A549 (cell line): ENCODE data around the gene MROH9. TPM values are rescaled to one million over a fixed set of nuclear protein-coding genes. Genes with fewer than 3 reads are reported as not detected.

Experiments used
- ATAC-seq, 2 experiments: fragments of 200-7000 bp in 1 of 2; fragments of >200 bp in 1 of 2; cut with Nextera tagmentation in 1 of 2; cut with Tn5 transposase in 1 of 2; 3 replicates each; pipeline versions ENCODE4 v1.8.0 to v1.9.1; 2018 to 2020; ENCODE audit warnings: mild to moderate bottlenecking in 1 of 2, moderate library complexity in 1 of 2
- CTCF ChIA-PET: fragments of 300-600 bp; sonication (Branson Sonifier 250); formaldehyde crosslinking; extraction: SDS; loops from one replicate; lab custom pipeline; 2021; ENCODE audit warnings: antibody characterized with exemption, inconsistent platforms; lab: Yijun Ruan, JAX
- POLR2A ChIA-PET: fragments of 350-600 bp; formaldehyde crosslinking; extraction: SDS; loops from one replicate; lab custom pipeline; 2021; ENCODE audit warnings: antibody characterized with exemption, inconsistent platforms; lab: Yijun Ruan, JAX
- DNase-seq, 2 experiments: peaks; one replicate each; pipeline versions ENCODE4 v3.0.0 to v3.0.0-alpha.2; 2011 to 2016; ENCODE audit warnings: low read depth in 1 of 2, low spot score in 1 of 2
- FAIRE-seq: peaks from 2 replicates; lab custom pipeline; 2011; peaks lifted over from hg19 to GRCh38; lab: Jason Lieb, UNC
- H3K27ac ChIP-seq, 2 experiments: fragments of >200 bp; sonication (Bioruptor Twin); formaldehyde crosslinking; 3 replicates each; pipeline ENCODE4 v1.5.1; 2016 to 2017
- H3K4me1 ChIP-seq: fragments of >200 bp; sonication (Bioruptor Twin); formaldehyde crosslinking; 3 replicates; pipeline ENCODE4 v1.6.1; 2016
- H3K4me2 ChIP-seq: fragments of >200 bp; sonication (Bioruptor Twin); formaldehyde crosslinking; 3 replicates; pipeline ENCODE4 v1.6.1; 2016
- H3K4me3 ChIP-seq: fragments of >200 bp; sonication (Bioruptor Twin); formaldehyde crosslinking; 3 replicates; pipeline ENCODE4 v1.5.1; 2016
- H3K9me3 ChIP-seq: fragments of >200 bp; sonication (Bioruptor Twin); formaldehyde crosslinking; 3 replicates; pipeline ENCODE4 v1.6.1; 2016
- BCL3 ChIP-seq: fragments of >200 bp; sonication (Bioruptor Twin); formaldehyde crosslinking; IDR thresholded peaks from 3 replicates; pipeline ENCODE4 v1.6.1; 2016
- BHLHE40 ChIP-seq: IDR thresholded peaks from 2 replicates; pipeline ENCODE4 v1.6.1; 2012; ENCODE audit warnings: low read depth, low read length, inconsistent platforms
- CHD2 ChIP-seq: fragments of 150-350 bp; IDR thresholded peaks from 2 replicates; pipeline ENCODE4 v1.6.1; 2014; ENCODE audit warnings: low read length; ENCODE audit not compliant: partially characterized antibody
- CHD4 ChIP-seq: fragments of 200-600 bp; sonication (generic); IDR thresholded peaks from 2 replicates; pipeline ENCODE4 v1.6.1; 2016; ENCODE audit warnings: antibody characterized with exemption, mild to moderate bottlenecking, borderline replicate concordance
- EHF ChIP-seq: fragments of 250-450 bp; sonication (Bioruptor Pico); IDR thresholded peaks from 2 replicates; pipeline ENCODE4 v1.5.0; 2020; ENCODE audit warnings: mild to moderate bottlenecking
- ELK1 ChIP-seq: fragments of 150-350 bp; IDR thresholded peaks from 2 replicates; pipeline ENCODE4 v1.6.1; 2014; ENCODE audit warnings: low read depth, mild to moderate bottlenecking, low read length
- ESRRA ChIP-seq: fragments of 150-350 bp; IDR thresholded peaks from 2 replicates; pipeline ENCODE4 v1.6.1; 2014; ENCODE audit warnings: mild to moderate bottlenecking, low read length, borderline replicate concordance
- HMGXB4 ChIP-seq: fragments of 250-450 bp; sonication (Bioruptor Pico); IDR thresholded peaks from 2 replicates; pipeline ENCODE4 v1.5.0; 2021; ENCODE audit warnings: mild to moderate bottlenecking, moderate library complexity, borderline replicate concordance
- HOXA7 ChIP-seq: fragments of 250-450 bp; sonication (Bioruptor Pico); IDR thresholded peaks from 2 replicates; pipeline ENCODE4 v1.5.0; 2020; ENCODE audit warnings: mild to moderate bottlenecking, moderate library complexity
- JUN ChIP-seq, 2 experiments: fragments of >200 bp; sonication (Bioruptor Twin); formaldehyde crosslinking; IDR thresholded peaks; 2 replicates in 1 of 2; 3 replicates in 1 of 2; pipeline ENCODE4 v1.6.1; 2016 to 2017
- KDM1A ChIP-seq: fragments of 200-600 bp; sonication (generic); IDR thresholded peaks from 2 replicates; pipeline ENCODE4 v1.6.1; 2016; ENCODE audit warnings: low read depth, mild to moderate bottlenecking
- MAZ ChIP-seq: fragments of 150-350 bp; IDR thresholded peaks from 2 replicates; pipeline ENCODE4 v1.6.1; 2014; ENCODE audit warnings: antibody characterized with exemption, low read depth, low read length, borderline replicate concordance
- MYC ChIP-seq: IDR thresholded peaks from 2 replicates; pipeline ENCODE4 v1.6.1; 2012; ENCODE audit warnings: mild to moderate bottlenecking, inconsistent platforms, low read length, improper control_type of control experiment, borderline replicate concordance
- NPAS2 ChIP-seq: fragments of 250-450 bp; sonication (Bioruptor Pico); IDR thresholded peaks from 2 replicates; pipeline ENCODE4 v1.8.0; 2022; ENCODE audit warnings: mild to moderate bottlenecking, moderate library complexity, borderline replicate concordance
- NR3C1 ChIP-seq: fragments of >200 bp; sonication (Bioruptor Twin); formaldehyde crosslinking; IDR thresholded peaks from 3 replicates; pipeline ENCODE4 v1.6.1; 2017
- PBX3 ChIP-seq: IDR thresholded peaks from 2 replicates; pipeline ENCODE4 v1.6.1; 2012
- RAD21 ChIP-seq, 2 experiments: fragments of >200 bp in 1 of 2; sonication (Bioruptor Twin) in 1 of 2; formaldehyde crosslinking in 1 of 2; IDR thresholded peaks in 1 of 2; conservative IDR thresholded peaks in 1 of 2; 2 replicates in 1 of 2; 3 replicates in 1 of 2; pipeline ENCODE4 v1.6.1; 2012 to 2018; ENCODE audit warnings: inconsistent platforms in 1 of 2
- RARB ChIP-seq: fragments of 250-450 bp; sonication (Bioruptor Pico); IDR thresholded peaks from 2 replicates; pipeline ENCODE4 v1.8.0; 2021; ENCODE audit warnings: mild to moderate bottlenecking, moderate library complexity
- RFX5 ChIP-seq: fragments of 450-650 bp; IDR thresholded peaks from 2 replicates; pipeline ENCODE4 v1.7.1; 2014; ENCODE audit warnings: antibody characterized with exemption, mild to moderate bottlenecking, moderate library complexity
- SREBF2 ChIP-seq: fragments of 450-650 bp; IDR thresholded peaks from 2 replicates; pipeline ENCODE4 v1.6.1; 2014; ENCODE audit warnings: mild to moderate bottlenecking, moderate library complexity
- USF2 ChIP-seq: fragments of 450-650 bp; IDR thresholded peaks from 2 replicates; pipeline ENCODE4 v1.6.1; 2014; ENCODE audit warnings: antibody characterized with exemption
- WGBS: methylation state at CpG from one replicate; pipeline ENCODE4 v1.1.6; 2017; ENCODE audit errors: missing lambda C conversion rate; 5-methylcytosine and 5-hydroxymethylcytosine counted together
- polyA plus RNA-seq, 4 experiments: library from polyadenylated mRNA; depleted of rRNA in 3 of 4; stranded (reverse); fragments of >200 nt; fragmentation: RNase III in 1 of 4; extraction: RNeasy Plus Mini Kit Qiagen cat#74134 plus additional on column Dnase treatment in 1 of 4; gene quantifications; 2 replicates in 3 of 4; 3 replicates in 1 of 4; pipeline ENCODE4 v1.2.3, GENCODE V29; 2011 to 2017

MROH9 gene
- polyA plus RNA-seq, 2 of the 4 experiments (the other 2 are of a cell fraction), result not detected

GRCh38 chr1:170927955-170928840, 7.1 kb upstream of the MROH9 start:
- POLR2A ChIA-PET, result no interaction called here
- DNase-seq, result peak in 1 of 2 experiments; percentile 5

GRCh38 chr1:170929412-170929834, 5.9 kb upstream of the MROH9 start:
- CTCF ChIA-PET, result interaction anchor here (0.7 to 1.8 kb wide), 16 partner anchors 9 to 1020 kb away, joined by 3 to 13 read pairs (median 3); no protein-coding TSS in a partner anchor
- Histone ChIP-seq H3K9me3 (no peaks in the 10 kb centered on the region), H3K4me3 (no peak overlapping the region), H3K4me1 (no peaks in the 10 kb centered on the region), H3K4me2 (peak overlapping the region; percentile 15; the same call in 1 of the 3 replicates), H3K27ac (no peak overlapping the region)
- no peak; a peak in 1 of 6 replicates for ATAC-seq
- 14% methylated on average over 4 of the region's 4 CpGs for WGBS
- TF ChIP-seq NPAS2 (CRISPR knock-in tag) (no peak), MYC (no peak), SREBF2 (no peak), MAZ (no peak), RFX5 (no peak), RARB (CRISPR knock-in tag) (no peak), PBX3 (no peak), KDM1A (no peak), HOXA7 (CRISPR knock-in tag) (no peak), JUN (IDR thresholded peaks at IDR 0.05) (no peak), ELK1 (no peak), CHD2 (no peak), USF2 (no peak), CHD4 (no peak), EHF (CRISPR knock-in tag) (no peak), BCL3 (no peak), BHLHE40 (no peak), NR3C1 (no peak), ESRRA (no peak)
- DNase-seq, result no peak
- POLR2A ChIA-PET, result interaction anchor here (0.7 kb wide), 1 partner anchor 1036 kb away, joined by 5 read pairs; the partner anchor contains the start of gene SCYL3
- no peak for FAIRE-seq

More at GRCh38 chr1:170927955-170928840, 7.1 kb upstream of the MROH9 start:
- TF ChIP-seq RAD21 (conservative IDR thresholded peaks at IDR 0.05 in 1 of 2, IDR thresholded peaks at IDR 0.05 in 1 of 2), result peak in 1 of 2 experiments; percentile 22; a peak in 1 of 5 replicates
- TF ChIP-seq HMGXB4 (CRISPR knock-in tag), result no peak
- H3K27ac ChIP-seq, result no peak overlapping the region
- FAIRE-seq (no peak), ATAC-seq (no peak)
- H3K4me2 ChIP-seq, result no peak overlapping the region
- H3K4me1 ChIP-seq, result no peaks in the 10 kb centered on the region
- CTCF ChIA-PET, result interaction anchor here (1.3 to 2.8 kb wide), 5 partner anchors 31 to 1000 kb away, joined by 3 to 12 read pairs (median 4); no protein-coding TSS in a partner anchor
- no peak overlapping the region for H3K4me3 ChIP-seq
- 29% methylated on average over 8 of the region's 8 CpGs for WGBS
- H3K9me3 ChIP-seq, result no peaks in the 10 kb centered on the region
